Heart right ventricle (tissue), 16 donors: ENCODE results near the gene NUP93. TPM values are rescaled to one million over a fixed set of nuclear protein-coding genes. Genes with fewer than 3 reads are reported as not detected.
"Not testable (repeated sequence)": the region's sequence is repeated elsewhere in the genome, so short reads cannot be mapped to it uniquely, and the experiment has no call there.

Source experiments
- ATAC-seq, 8 donors: fragments of 200-7000 bp; cut with Tn5 transposase; one replicate each; pipeline ENCODE4 v1.9.1; 2020; ENCODE audit warnings: mild to moderate bottlenecking in 8 of 8, moderate library complexity in 8 of 8, moderate number of reproducible peaks in 1 of 8
- DNase-seq, 2 donors: peaks; one replicate each; pipeline ENCODE4 v3.0.0-alpha.2; 2020
- H3K27ac ChIP-seq, 10 donors: fragments of 200-600 bp; sonication (generic) in 2 of 10; one replicate each; pipeline versions ENCODE4 v1.5.0 to v1.8.0; 2020 to 2022; ENCODE audit warnings: mild to moderate bottlenecking in 3 of 10
- H3K27me3 ChIP-seq, 7 donors: fragments of 200-600 bp; one replicate each; pipeline ENCODE4 v1.8.0; 2021 to 2022; ENCODE audit warnings: mild to moderate bottlenecking in 2 of 7
- H3K36me3 ChIP-seq, 9 donors: fragments of 200-600 bp; sonication (generic) in 1 of 9; one replicate each; pipeline versions ENCODE4 v1.5.0 to v1.8.0; 2020 to 2022; ENCODE audit warnings: mild to moderate bottlenecking in 2 of 9
- H3K4me1 ChIP-seq, 9 donors: fragments of 200-600 bp; sonication (generic) in 1 of 9; one replicate each; pipeline versions ENCODE4 v1.5.0 to v1.8.0; 2020 to 2022; ENCODE audit warnings: mild to moderate bottlenecking in 4 of 9
- H3K4me3 ChIP-seq, 10 donors: fragments of 200-600 bp; sonication (generic) in 2 of 10; one replicate each; pipeline versions ENCODE4 v1.5.0 to v1.8.0; 2020 to 2022; ENCODE audit warnings: mild to moderate bottlenecking in 7 of 10, moderate library complexity in 2 of 10
- H3K9me3 ChIP-seq, 11 donors: fragments of 200-600 bp in 10 of 11; sonication (generic) in 2 of 11; one replicate each; pipeline versions ENCODE4 v1.5.0 to v1.8.0; 2013 to 2022; ENCODE audit warnings: mild to moderate bottlenecking in 2 of 11, control low read depth in 1 of 11, moderate library complexity in 1 of 11
- WGBS, 2 donors: extraction: QIAGEN DNeasy Blood & Tissue Kit; methylation state at CpG; one replicate each; pipeline ENCODE4 v1.1.7; 2013; ENCODE audit warnings: inconsistent platforms in 1 of 2; 5-methylcytosine and 5-hydroxymethylcytosine counted together
- intact Hi-C, 10 donors: fragments of 100-400 bp; cut with DNase I; formaldehyde crosslinking; loops; one replicate each; pipeline versions ENCODE4 v1.11.1 to v1.14.2; 2022
- polyA plus RNA-seq, 2 donors: library from polyadenylated mRNA; stranded (reverse); fragments of 200-250 nt; gene quantifications; one replicate each; pipeline ENCODE4 v1.2.3, GENCODE V29; 2013
- total RNA-seq, 10 donors: library from RNA; stranded (reverse); fragmentation: NEBNext Ultra II Directional in 3 of 10; extraction: Animal tissue kit (Norgen Biotek cat#: 25700) in 3 of 10; gene quantifications; one replicate each; pipeline versions ENCODE4 v1.2.1 to v1.2.4, GENCODE V29; 2021 to 2023
- TF ChIP-seq, protein P1 (sequence below), 9 donors: fragments of 200-600 bp; sonication (generic) in 2 of 9; IDR thresholded peaks; one replicate each; pipeline versions ENCODE4 v1.5.0 to v1.8.0; 2021 to 2022; ENCODE audit warnings: antibody characterized with exemption in 9 of 9, mild to moderate bottlenecking in 5 of 9, moderate library complexity in 1 of 9
- donor health status: Arrhythmogenic right ventricular cardiomyopathy.
- donor health status: ischemic (EF 13 %, LVEDD 7.1; RV severe dilation, severe dysfunction).
- donor health status: healthy with polysubstance abuse.
- donor health status: DM: no; HTN: yes; CAD: no.
- donor health status: DM: no; HTN: no; CAD: no.
- donor health status: ischemic (EF 25% LVEDD 6.9; RV normal size, moderate dysfunction).
- donor health status: ischemic (EF 25% LVEDD 5.7; RV mildly dilated, moderate dysfunction).
- donor health status: healthy.
- donor health status: DM: yes; HTN: yes; CAD: no.
- donor health status: Ischemic cardiomyopathy.
- donor health status: ischemic (EF 35%, LVEDD 5.7; RV mildly dilated, moderate dysfunction).
- donor health status: nonischemic (EF 11% LVEDD 7.7; RV severe dilation, severe dysfunction).
- donor health status: DM: yes; HTN: yes; CAD: no.
- donor health status: PGD.
- donor health status: ischemic (EF 29% LVEDD 5.4; RV normal size, mild dysfunction).
- donor health status: nonischemic (EF 23%, LVEDD 6.1; RV moderate dilation, normal function).

The NUP93 gene
- total and polyA plus RNA-seq, 12 donors = 25.4 to 34.8 (median 27.6) TPM

DNA sequence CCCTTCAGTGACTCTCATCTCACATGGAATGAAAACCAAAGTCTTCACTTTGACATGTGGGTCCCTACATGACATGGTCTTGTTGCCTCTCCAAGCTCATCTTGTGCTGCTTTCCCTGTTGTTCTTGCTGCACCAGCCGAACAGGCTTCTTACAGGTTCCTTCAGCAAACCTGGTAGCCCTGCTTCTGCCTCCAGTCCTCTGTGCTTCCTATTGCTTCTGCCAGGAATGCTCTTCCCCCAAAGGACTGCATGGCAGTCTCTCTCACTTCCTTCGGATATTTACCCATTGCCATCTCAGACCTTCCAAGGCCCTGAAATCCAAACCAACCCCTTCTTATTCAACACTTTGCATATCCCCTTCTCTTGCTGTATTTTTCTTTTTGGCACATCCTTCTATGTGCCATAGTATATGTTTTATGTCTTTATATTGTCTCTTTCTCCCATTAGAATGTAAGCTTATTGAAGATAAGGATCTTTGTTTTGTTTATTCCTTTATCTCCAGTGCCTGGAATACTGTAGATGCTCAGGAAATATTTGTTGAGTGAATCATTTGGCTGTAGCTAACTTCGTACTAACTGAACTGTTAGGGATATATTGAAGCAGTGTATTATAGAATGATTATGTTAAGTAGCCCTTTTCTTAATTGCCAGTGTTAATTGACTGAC is 77.2 kb downstream of the NUP93 start:
- peaks cover 0 to 39% (median 13%) of the 10 kb centered on the region in 9 donors for H3K36me3 ChIP-seq
- WGBS, 2 donors = 78 to 88% methylated on average over 3 of the region's 3 CpGs
- DNase-seq (no peak), ATAC-seq (no peak)
- H3K4me1 ChIP-seq = peaks cover 0 to 4% (median 0%) of the 10 kb centered on the region in 9 donors
- no peak overlapping the region for H3K4me3 ChIP-seq
- no peaks in the 10 kb centered on the region for H3K27me3 ChIP-seq
- intact Hi-C loops = no loop called here
- H3K27ac ChIP-seq = no peak overlapping the region
- no peaks in the 10 kb centered on the region for H3K9me3 ChIP-seq
- TF ChIP-seq, protein P1, sequence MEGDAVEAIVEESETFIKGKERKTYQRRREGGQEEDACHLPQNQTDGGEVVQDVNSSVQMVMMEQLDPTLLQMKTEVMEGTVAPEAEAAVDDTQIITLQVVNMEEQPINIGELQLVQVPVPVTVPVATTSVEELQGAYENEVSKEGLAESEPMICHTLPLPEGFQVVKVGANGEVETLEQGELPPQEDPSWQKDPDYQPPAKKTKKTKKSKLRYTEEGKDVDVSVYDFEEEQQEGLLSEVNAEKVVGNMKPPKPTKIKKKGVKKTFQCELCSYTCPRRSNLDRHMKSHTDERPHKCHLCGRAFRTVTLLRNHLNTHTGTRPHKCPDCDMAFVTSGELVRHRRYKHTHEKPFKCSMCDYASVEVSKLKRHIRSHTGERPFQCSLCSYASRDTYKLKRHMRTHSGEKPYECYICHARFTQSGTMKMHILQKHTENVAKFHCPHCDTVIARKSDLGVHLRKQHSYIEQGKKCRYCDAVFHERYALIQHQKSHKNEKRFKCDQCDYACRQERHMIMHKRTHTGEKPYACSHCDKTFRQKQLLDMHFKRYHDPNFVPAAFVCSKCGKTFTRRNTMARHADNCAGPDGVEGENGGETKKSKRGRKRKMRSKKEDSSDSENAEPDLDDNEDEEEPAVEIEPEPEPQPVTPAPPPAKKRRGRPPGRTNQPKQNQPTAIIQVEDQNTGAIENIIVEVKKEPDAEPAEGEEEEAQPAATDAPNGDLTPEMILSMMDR (IDR thresholded peaks at IDR 0.05) = no peak

DNA sequence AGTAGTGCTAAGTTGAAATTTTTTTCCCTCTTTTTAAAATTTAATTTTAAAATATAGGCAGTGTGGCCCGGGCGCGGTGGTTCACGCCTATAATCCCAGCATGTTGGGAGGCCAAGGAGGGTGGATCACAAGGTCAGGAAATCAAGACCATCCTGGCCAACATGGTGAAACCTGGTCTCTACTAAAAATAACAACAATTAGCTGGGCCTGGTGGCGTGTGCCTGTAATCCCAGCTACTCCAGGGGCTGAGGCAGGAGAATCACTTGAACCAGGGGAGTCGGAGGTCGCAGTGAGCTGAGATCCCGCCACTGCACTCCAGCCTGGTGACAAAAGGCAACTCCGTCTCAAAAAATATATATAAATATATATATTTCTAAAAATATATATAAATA is 77.7 kb downstream of the NUP93 start:
- H3K27ac ChIP-seq, H3K4me1 ChIP-seq, intact Hi-C loops, H3K9me3 ChIP-seq, H3K4me3 ChIP-seq, H3K27me3 ChIP-seq, ATAC-seq, DNase-seq: not testable (repeated sequence)
- 95 to 98% methylated on average over 9 of the region's 9 CpGs for WGBS, 2 donors
- H3K36me3 ChIP-seq = peaks cover 0 to 39% (median 13%) of the 10 kb centered on the region in 9 donors

DNA sequence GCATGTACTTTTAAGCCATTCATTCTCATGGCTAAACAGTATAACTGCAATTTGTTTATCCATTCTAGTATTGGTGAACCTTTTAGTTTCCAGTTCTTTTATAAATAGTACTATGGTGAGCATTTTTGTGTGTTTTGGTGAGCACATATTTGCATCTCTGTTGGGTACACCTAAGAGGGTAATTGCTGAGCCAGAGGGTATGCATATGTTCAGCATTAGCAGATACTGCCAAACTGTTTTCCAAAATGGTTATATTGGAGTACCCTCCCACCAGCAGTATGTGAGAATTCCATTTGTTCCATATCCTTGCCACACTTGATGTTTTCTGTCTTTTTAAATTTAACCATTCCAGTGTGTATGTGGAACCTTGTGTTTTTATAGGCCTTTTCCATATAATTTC is 81.0 kb downstream of the NUP93 start:
- no peak overlapping the region for H3K27ac ChIP-seq
- TF ChIP-seq, protein P1 (IDR thresholded peaks at IDR 0.05) = no peak
- H3K36me3 ChIP-seq = peaks cover 0 to 27% (median 13%) of the 10 kb centered on the region in 9 donors
- H3K27me3 ChIP-seq = no peaks in the 10 kb centered on the region
- peaks cover 0 to 9% (median 0%) of the 10 kb centered on the region in 9 donors for H3K4me1 ChIP-seq
- H3K4me3 ChIP-seq = no peak overlapping the region
- intact Hi-C loops = no loop called here
- no peak for DNase-seq
- ATAC-seq = no peak
- H3K9me3 ChIP-seq = no peaks in the 10 kb centered on the region

DNA sequence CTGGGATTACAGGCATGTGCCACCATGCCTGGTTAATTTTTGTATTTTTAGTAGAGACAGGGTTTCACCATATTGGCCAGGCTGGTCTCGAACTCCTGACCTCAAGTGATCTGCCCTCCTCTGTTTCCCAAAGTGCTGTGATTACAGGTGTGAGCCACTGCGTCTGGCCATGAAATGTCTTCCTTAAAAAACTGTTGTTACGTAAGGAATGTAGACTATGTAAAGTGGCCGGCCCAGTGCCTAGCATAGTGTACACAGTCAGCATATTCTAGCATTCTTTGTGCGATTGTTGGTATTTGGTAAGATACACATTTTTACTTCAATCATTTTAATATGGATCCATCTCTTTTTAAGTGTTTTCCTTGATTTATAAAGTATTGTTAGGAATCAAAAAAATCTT is 81.7 kb downstream of the NUP93 start:
- ATAC-seq, intact Hi-C loops, H3K27me3 ChIP-seq, H3K9me3 ChIP-seq, H3K27ac ChIP-seq, H3K4me1 ChIP-seq, H3K4me3 ChIP-seq, DNase-seq: not testable (repeated sequence)
- 96 to 97% methylated on average over 5 of the region's 5 CpGs for WGBS, 2 donors
- H3K36me3 ChIP-seq = peaks cover 0 to 20% (median 7%) of the 10 kb centered on the region in 9 donors

DNA sequence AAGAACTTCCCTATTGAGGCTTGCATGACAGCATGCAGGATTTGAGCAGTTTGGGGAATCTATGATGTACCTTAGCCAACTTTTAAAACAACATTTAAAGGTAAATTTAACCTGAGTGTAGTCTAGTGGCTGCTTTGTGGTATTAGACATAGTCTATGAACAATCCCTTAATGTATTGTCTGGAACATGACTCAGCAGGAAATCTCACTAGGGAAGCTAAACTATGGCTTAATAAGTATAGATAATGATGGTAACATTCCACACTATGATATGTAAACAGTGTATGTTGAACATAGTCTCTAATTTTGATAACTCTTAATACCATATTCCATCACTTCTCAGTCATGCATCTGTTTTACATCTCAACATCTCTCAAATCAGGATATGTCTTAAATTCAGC is 83.0 kb downstream of the NUP93 start:
- ATAC-seq = no peak
- intact Hi-C loops = no loop called here
- Histone ChIP-seq H3K36me3 (peaks cover 0 to 12% (median 0%) of the 10 kb centered on the region in 9 donors), H3K4me3 (no peak overlapping the region), H3K27me3 (no peaks in the 10 kb centered on the region), H3K4me1 (peaks cover 0 to 9% (median 0%) of the 10 kb centered on the region in 9 donors), H3K9me3 (no peaks in the 10 kb centered on the region), H3K27ac (no peak overlapping the region)
- TF ChIP-seq, protein P1 (IDR thresholded peaks at IDR 0.05) = no peak
- no peak for DNase-seq
